Measurements from ENCODE around the gene IGDCC3.

IGDCC3 gene

GRCh38 chr15:65285291-65286068, 92.3 kb downstream of the IGDCC3 start:
- no peak for DNase-seq

GRCh38 chr15:65278480-65278879, 99.3 kb downstream of the IGDCC3 start:
- no peak for DNase-seq

All from NCI-H1048 (cell line).